Activated CD4-positive, alpha-beta T cell treated with anti-CD3 and anti-CD28 coated beads, Interleukin-2, Interleukin-4, amounts not matched to agents 100 ng/mL and 50 ng/mL, durations not matched to agents 16 hours and 8 hours (primary cell): Measurements from ENCODE around the gene ENTPD2.

ENCODE experiments used
- DNase-seq: peaks from one replicate; pipeline ENCODE4 v3.0.0-alpha.2; 2020; ENCODE audit warnings: low spot score

Gene ENTPD2

DNA sequence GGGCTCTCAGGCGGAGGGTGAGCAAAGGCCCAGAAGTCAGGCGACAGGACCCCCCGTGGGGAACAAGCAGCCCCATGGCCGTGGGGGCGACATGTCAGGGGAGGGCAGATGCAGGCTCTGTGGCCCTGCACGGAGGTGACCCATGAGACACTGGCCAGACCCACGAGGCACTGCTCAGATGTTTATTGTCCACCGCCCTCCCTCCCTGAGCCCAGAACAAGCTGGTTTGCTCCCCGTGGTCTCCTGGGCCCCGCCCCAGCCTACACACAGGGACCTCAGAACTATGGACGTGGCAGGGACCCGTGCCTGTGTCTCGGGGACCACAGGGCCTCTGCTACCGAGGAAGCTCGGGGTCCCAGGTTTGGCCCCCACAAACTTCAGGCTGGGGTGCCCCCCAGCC, 23.9 kb downstream of the ENTPD2 start:
- DNase-seq, result peak; percentile 43

DNA sequence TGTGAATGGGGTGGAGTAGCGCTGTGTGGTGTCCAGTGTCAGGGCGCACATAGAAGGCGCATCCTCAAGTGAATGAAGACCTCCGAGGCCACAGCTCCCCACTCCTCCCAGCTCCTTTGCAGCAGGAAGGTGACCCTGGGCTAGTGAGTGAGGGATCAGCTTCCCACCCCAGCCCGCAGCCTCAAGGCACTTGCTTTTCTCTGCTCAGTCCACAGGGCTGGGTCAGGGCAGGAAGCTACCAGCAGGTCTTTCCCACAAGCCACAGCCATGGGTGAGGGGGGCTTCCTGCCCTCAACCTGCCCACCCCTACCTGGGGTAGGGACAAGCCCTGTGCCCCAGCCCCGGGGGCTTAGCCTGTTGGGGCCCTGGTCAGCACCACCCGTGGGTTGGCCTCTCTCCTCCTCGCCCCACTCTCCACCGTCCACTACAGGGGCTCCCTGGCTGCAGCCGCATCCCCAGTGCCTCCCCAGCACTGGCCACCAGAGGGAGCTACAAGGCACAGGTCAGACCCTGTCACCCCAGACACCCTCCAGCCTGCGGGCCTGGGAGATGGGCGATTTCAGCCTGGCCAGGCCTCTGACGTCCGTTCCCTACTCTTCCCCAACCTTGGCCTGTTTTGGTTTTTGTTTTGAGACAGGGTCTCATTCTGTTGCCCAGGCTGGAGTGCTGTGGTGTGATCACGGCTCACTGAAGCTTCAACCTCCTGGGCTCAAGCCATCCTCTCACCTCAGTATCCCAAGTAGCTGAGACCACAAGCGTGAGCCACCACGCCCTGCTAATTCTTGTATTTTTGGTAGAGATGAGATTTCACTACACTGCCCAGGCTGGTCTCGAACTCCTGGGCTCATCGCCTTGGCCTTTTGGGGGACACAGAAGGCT, 24.6 kb downstream of the ENTPD2 start:
- peak; percentile 88 for DNase-seq

DNA sequence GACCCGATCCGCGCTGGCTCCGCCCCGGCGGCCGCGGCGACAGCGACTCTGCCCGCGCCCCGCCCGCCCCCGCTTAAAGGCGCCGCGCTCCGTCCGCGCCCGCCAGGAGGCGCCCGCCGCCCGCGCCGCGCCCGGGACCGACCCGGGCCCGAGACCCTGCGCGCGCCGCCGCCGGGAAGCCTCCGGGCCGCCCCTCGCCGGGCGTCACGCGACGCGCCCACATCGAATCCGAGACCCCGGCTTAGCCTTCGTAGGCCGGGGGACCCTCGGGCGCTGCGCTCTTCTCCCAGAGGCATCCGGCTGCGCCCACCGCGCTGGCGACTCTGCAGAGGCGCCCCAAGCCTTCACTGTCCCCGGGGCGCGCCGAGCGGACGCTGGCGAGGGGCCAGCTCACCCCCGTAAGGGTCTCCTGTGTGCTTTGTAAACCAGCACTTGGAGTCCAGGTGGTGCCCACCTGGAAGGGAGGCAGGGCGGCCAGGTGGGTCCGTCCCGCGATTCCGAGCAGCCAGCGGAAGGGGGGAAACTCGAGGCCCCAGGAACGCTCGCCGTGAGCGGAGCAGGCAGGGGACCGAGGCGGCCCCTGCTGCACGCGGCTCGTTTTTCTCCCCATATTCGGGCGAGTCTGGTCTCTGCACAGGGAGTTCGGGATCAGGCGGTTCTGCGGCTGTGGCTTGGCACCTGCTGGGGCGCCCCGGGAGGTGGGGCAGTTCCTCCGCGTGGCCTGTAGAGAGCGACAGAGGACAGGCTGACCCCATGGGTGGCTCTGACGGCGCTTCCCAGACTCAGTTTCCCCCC, 25.4 kb downstream of the ENTPD2 start:
- peak; percentile 85 for DNase-seq

DNA sequence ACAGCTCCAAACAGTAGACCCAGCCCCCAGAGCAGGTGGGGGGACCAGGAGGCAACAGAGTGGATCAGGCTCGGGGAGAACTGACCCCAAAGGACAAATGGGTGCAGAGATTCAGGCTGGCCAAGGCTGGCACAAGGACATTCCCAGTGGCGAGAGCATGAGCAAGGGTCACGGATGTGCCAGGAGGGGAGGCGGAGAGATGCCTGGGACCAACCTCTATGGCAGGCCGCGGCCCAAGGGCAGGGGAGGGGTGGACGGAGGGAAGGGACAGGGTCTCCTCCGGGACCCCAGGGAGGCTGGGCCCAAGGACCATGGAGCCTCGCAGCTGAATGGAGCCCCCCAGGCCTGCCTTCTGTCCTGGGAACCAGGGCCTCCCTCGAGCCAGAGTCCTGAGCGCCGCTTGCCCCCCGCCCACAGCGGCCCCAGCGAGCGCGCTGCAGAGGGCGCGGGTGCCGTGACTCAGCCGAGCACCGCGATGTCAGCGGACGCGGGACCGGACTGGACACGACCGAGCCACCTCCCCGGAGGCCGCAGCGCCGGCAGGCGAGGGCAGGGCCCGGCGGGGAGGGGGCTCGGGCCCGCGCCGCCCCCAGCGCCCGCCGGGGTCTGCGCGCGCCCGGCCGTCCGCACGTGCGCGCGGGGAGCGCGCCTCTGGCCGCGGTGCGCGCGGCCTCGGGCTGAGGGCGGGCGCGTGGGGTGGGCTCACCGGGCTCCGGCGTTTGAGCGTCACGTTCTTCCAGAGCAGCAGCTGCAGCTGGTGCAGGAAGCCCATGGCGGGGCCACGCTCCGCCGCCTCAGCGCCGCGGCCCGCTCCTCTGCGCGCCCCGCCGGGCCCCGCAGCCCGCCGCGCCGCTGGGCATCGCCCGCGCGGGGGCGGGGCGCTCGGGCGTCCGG, 26.2 kb downstream of the ENTPD2 start, which contains the start of gene ABCA2:
Gene ABCA2, minus strand, starts transcription at position 869 of the 894 bp plus-strand sequence. Its CDS starts 97 bp downstream, at position 772.
- no peak for DNase-seq

DNA sequence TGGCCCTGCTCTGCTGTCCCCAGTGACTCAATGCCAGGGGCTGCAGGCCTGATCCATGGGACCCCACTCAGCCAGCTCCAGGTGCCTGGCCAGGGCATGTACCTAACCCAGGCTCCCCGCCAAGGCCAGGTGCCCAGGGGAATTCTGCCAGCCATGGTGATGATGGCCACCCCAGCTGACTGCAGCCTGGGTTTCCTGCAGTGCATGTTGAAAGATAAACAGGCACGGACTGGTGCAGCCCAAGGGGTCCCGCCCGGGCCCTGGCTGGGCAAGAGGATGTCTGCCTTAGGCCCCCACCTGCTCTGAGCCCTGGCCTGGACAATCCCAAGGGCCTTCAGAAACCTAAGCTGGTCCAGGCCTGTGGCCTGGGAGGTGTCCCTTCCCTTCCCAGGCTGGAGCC, 27.0 kb downstream of the ENTPD2 start:
- no peak for DNase-seq

DNA sequence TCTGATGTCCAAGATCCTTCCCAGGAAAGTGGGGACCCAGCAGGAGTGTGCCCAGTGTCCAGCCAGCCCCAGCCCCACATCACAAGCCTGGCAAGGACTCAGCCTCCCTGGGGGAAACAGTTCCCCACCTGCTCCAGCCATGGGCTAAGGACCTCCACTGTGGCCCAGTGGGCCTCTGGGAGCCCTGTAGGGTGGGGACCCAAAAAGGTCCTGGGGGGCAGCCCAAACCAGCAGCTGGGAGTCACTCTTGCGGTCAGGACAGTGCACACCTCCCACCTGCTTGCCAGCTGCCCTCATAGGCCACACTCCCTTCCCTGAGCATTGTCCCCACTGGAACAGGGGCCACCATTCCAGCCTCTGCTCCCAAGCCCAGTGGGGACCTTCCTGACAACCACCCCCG, 27.5 kb downstream of the ENTPD2 start:
- DNase-seq, result no peak

DNA sequence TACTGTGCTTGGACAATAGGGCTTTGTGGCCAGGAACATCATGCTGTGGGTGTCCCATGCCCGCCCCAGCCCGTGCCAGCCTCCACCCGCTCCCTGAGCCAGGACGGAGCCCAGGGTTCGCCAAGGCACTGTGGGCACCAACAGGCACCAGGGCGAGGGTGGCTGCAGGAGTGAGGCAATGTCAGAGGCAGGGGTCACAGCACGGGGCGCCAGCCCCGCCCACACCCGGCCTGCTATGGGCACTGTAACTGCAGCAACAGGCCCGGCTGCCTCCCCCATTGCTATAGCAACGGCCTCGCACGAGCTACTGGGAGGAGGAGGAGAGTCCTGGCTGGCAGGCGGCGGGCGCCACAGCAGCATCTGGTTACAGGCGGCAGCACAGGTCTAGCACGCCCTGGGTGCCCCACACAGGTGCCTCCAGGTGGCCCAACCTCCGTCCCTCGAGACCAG, 28.3 kb downstream of the ENTPD2 start:
- DNase-seq, result no peak

DNA sequence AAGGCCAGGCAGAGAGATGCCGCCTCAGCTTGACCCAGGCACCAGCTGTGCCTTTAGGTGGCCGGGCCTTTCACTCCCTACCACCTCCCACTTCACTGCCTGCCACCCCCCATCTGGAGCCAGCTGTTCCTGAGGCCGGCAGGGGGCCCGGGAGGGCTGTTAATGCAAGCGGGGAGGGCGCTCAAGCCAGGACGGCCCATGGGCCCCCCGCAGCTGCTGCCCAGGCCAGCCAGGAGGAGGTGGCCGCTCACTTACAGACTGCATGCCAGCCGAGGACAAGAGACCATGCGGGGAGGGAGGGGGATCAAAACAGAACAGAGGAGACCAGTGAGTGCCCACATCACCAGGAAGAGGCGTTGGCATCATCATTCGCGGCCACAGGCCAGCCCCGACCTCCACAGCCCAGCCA, 30.3 kb downstream of the ENTPD2 start:
- no peak for DNase-seq

DNA sequence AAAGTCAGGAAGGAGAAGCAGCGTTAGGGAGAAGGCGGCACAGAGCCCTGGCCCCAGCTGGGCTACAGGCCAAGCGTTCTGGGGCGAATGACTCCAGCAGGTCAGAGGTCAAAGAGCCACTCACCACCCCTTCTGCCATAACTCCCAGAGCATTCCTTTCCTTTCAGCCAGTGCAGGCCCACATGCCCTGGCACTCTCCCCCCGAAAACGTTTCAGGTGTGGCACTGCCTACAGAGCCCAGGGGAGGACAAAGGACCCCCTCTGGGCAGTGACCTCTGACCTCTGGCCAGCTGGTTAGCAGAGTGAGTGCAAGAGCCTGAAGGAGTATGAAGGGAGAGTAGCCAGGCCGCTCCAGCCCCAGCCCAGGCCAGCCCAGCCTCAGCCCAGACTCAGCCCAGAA, 30.7 kb downstream of the ENTPD2 start:
- DNase-seq, result no peak

DNA sequence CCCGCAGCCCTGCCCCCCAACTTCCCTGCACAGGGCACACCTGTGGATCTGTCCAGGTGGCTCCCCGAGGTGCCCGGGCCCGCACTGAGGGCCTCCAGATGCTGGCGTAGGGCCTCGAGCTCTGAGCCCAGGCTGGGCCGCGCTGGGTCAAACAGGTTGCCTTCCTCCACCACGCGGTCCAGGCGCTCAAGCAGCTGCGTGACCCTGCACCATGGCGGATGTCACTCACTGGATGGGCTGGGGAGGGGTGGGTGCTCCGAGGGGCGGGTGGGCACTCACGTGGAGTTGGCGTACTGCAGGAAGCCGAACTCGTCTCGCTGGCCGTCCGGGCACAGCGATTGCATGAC, 31.2 kb downstream of the ENTPD2 start:
- no peak for DNase-seq

DNA sequence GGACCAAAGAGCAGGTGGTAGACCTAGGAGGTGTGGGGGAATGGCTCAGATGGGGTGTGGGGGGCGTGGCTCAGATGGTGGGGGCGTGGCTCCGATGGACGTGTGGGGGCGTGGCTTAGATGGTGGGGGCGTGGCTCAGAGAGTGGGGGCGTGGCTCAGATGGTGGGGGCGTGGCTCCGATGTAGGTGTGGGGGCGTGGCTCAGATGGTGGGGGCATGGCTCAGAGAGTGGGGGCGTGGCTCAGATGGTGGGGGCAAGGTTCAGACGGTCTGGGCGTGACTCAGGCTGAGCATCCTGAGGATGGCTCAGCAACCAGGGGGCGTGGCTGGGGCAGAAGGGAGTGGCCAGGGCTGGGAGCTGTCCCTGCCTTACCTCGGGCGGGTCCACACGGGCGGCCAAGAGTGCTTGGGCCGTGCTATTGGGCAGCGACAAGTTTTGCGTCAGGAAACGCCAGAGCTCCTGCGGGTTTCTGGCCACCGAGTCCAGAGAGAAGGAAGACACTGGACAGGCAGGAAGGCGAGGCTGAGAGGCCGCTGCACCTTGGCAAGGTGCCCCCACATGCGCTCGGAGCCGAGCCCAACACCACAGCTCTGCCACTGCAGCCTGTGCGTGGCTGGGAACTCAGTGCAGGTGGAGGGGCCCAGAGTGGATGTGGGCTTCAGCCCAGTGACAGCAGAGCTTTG, 31.7 kb downstream of the ENTPD2 start:
- DNase-seq, result peak; percentile 80

DNA sequence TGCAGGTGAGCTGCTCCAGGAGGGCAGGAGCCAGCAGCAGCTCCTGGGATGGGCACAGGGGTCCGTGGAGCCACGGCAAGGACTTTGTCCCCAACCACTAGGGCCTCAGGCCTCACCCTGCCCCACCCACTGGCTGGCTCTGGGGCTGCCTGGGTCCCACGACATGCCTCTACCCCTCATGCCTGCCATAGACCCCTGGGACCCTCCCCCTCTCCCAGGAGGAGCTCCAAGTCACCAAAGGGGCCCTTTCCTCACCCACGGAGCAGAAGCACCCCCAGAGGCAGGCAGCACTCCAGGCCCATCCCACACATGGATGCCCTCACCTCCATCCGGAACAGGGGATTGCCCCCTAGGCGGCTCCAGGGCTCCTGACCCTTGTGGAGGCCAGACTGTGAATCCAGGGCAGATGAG, 32.3 kb downstream of the ENTPD2 start:
- no peak for DNase-seq

DNA sequence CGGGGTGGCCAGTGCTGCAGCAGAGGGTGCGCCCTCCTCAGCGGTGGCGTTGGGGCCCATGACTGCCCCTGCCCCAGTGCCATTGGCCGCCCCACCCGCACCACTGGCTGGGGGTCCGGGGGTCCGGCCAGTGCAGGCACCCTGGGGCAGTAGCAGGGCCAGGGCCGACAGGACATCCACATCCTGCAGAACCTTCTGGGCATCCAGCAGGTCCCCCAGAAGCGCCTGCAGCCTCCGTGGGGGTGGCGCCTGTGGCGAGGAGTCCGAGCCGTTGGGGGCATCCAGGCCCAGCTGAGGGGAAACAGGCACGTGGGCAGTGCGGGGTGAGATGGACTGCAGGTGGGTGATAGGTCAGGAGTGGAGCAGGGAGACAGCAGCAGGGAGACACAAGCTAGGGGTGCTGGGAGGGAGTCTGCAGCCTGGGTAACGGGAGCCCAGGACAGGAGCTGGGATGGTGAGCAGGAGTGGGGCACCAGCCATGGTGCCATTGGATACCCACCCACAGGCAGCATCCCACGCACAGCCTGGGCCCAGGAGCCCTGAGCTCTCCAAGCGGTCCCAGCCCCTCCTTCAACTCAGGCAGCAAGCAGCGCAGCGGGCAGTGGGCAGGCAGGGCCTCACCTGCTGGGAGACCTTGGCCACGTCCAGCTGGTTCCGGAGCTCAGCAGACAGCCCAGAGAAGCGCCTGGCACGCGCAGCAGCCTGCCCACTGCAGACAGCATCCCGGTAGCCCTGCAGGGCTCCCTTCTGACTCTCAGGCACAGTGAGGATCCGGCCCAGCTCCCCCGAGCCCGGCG, 32.9 kb downstream of the ENTPD2 start:
- DNase-seq, result no peak

DNA sequence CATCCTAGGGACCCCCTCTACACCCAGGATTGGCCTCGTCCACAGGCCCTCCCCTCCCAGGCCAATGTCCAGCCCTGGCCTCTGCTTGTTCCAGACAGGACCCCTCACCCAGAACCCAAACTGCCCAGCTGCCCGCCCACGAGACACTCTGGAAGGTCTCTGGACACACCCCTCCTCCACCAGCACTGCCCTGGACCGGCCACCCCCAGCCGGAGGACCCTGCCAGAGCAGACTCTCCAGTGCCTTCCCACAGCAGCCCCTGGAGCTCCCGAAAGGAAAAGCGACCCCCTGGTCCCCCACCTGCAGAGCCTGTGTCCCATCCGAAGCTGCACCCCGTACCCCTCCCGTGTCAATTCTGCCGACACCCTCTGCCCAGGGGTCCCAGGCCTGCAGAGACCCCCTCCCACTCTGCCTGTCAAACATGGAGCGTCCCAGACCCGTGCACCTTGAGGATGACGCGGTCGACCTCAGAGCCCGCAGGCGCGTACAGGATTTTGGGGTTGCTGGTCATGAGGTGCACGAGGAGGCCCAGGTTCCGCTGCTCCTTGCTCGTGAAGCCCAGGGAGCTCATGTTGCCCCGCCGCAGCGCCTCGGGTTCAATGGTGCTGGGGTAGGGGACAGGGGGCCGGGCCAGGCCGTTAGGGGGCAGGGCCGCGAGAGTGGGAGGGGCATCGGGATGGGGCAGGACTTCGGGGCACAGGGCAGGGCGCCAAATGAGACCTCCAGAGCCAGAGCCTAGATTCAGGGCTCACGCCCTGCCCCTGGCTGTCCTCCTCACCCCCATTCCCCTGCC, 33.8 kb downstream of the ENTPD2 start:
- no peak for DNase-seq

DNA sequence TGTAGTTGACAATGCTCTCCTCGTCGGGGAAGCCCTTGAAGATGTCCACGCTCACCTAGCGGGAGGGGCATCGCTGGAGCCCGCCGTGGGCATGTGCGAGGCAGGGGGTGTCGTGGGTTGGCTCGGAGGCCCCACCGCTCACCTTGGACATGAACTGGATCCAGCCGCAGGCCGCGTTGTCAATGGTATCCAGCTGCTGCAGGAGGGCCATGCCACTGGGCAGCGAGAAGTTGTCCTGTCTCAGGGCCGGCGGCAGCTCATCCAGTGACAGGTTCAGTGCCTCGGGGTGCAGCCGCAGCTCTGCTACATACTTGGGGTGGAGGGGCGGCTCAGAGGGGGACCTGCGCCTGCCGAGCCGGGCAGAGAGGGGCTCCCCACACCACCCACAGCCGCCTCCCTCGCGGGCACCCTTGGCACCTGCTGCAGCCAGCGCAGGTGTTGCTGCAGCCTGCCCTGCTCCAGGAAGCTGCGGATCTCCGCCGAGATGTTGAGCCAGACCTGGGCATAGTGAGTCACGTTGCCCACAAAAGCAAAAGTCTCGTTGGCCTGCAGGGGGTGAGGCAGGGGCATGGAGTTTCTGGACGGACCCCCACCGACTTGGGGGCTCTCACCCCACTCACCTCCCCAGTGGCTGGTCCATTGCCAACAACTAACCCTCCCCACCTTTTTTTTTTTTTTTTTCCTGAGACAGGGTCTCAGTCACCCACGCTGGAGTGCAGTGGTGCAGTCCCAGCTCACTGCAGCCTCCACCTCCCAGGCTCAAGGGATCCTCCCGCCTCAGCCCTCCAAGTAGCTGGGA, 34.9 kb downstream of the ENTPD2 start:
- DNase-seq, result no peak

DNA sequence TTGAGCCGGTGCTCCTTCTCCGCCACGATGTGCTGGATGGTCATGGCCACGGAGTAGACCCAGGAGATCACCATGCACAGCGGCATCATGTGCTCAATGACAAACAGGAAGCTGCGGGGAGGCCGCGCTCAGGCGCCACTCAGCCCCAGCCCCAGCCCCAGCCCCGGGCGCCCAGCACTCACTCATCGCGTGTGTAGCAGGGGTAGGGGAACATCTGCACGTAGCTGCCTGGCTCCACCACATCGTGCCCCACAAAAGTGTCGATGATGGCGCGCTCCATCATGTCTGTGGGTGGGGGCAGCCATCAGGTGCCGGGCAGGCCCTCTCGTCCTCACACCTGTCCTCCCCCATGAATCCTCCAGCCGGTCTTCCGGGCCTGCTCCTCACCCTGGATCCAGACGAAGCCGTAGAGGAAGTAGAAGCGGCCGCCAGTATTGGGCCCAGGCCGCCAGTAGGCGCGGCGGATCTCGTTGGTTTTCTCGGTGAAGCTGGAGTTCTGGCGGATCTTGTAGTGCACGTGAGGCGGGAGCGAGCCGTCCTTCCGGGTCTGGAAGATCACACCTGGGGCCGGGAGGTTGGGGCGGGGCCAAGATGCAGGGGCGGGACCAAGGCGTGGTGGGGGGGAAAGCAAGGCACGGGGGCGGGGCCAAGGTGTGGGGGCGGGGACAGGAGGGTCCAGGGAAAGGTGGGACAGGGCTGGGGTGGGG, 35.9 kb downstream of the ENTPD2 start:
- DNase-seq, result no peak

DNA sequence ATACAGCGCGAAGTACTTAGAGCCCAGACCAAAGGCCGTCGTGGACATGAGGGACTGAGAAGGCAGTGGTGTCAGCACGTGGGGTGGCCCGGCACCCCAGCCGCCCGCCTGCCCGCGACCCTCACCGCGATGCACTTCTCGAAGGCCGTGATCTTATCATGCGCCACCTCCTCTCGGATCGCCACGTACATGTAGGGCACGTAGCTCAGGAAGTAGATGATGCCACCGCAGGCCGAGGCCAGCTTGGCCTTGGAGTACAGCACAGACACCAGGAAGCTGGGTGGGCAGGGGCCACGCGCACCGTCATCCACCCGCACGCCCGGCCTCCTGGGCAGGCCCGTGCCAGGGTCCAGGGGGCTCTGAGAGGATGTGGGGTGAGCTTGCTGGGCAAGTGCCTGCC, 36.8 kb downstream of the ENTPD2 start:
- DNase-seq, result no peak

DNA sequence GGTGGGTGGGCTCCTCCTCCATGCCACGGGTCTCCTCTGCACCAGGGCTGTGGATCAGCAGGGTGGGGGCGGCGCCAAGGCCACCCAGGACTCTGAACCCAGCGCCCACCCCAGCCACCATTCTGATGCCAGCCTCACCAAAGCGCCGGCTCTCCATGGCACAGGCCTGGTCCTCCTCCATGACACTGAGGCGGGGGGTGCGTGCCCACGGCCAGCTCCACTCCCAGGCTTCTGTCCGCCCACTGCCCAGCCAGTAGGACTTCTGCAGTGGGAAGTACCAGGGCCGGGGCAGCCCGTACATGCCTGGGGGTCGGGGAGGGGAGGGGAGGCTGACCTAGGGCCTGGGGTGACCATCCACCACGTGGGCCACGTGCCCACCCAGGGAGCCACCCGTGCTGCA, 37.4 kb downstream of the ENTPD2 start:
- no peak for DNase-seq
